HT-29 (cell line): ENCODE measurements around the gene KCNQ2. TPM values are rescaled to one million over a fixed set of nuclear protein-coding genes. Genes with fewer than 3 reads are reported as not detected.
A peak's percentile ranks its signal among the peaks of the same experiment; 100 is the strongest.

Source experiments
- DNase-seq: peaks from one replicate; pipeline ENCODE4 v3.0.0-alpha.2; 2015; ENCODE audit warnings: low spot score
- total RNA-seq: library from RNA; depleted of rRNA; stranded (reverse); fragments of >200 nt; shearing (Covaris generic); gene quantifications from 2 replicates; pipeline ENCODE4 v1.2.3, GENCODE V29; 2014

Gene KCNQ2
- total RNA-seq, 1 experiment from 2014 or later, result 0.08 TPM

DNA sequence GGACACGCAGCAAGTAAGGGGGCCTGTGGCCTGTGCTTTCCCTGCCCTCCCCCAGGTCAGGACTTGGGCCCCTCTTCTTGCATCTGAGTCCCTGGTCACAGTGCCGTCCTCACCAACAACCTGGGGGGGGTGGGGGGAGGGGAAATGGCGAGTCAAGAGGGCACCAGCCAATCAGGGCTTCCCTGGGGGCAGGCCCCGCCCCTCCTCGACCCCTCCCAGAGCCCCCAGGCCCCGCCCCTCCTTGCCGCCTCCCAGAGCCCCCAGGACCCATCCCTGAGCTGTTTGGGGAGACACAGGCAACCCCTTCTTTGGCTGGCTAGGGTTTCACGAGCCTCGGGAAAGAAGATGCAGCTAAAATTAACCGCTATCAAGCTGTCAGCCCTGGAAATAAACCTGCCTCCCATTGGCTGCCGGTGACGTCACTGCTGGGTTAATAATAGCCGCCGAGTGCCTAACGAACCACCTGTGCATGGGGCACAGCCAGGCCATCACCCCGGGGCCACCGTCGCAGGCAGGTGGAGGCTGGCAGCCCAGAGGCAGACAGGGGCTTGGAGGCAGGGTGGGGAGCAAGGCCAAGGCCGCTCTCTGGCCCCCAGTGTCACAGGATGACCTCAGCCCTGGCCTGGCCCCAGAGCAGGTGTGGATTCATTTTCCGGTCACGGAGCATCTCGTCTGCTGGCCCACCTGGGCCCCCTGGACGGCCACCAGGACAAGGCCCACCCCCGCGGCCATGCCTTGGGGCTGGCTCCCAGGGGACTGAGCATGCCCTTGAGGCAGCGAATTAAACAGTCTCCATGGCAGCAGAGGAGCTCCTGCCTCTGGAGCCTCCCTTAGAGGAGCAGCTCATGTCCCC lies 29.6 kb upstream of the KCNQ2 start:
- peak; percentile 58 for DNase-seq

DNA sequence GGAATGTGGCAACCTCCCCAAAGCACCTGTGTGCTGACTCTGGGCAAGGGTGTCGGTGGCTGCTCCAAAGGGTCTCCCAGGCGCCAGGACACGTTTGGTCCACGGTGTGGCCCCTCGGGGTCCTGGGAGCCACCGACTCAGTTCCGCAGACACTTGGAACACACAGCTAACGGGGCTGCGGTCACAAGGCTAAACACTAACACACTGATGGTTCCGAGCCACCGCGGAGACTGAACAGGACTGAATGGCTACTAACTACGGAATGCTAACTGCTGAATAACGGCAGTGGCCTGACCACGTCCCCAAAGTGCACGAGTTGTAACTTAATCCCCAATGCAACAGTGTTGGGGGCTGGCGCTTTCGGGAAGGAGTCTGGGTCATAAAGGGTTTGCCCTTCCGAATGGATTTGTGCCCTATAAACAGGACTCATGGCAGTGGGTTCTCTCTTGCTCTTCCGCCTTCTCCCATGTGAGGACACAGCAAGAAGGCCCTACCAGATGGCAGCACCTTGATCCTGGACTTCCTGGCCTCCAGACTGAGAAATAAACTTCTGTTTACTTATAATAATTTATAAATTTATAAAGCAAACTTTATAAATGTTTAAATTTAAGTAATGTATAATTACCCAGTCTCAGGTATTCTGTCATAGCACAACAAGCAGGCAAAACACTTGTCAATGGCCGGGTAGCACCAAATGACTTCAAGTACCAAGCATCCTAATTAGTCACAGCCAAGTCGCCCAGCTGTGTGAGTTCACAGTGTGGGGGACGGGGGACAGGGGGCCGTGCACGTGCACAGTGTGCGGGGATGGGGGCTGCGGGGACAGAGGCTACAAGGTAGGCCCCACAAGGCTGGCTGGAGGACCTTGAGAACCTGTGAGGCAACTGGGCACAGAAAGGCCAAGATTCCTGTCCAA lies 28.7 kb upstream of the KCNQ2 start:
- DNase-seq, result no peak

GRCh38 chr20:63500151-63500901 lies 27.9 kb upstream of the KCNQ2 start:
- no peak for DNase-seq

- DNase-seq, result no peak
Observed at GRCh38 chr20:63499338-63499969, 27.0 kb upstream of the KCNQ2 start.

DNA sequence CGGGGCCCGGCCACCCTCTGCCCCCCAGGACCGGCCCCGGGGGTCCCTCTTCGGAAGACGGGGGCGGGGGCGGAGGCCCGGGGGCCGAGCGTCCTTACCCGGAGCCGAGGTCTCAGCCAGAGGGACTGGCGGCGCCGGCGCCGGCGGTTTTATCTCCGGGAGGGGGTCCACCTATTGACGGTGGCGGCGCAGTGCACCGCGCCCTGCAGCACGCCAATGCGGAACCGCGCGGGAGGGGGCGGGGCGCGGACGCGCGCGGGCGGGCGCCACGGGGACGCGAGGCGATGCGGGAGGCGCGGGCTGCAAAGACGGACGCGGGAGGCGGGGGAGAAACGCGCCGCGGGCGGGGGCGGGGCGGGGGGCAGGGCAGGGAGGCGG lies 26.5 kb upstream of the KCNQ2 start, which contains the start of gene EEF1A2:
Gene EEF1A2 (minus strand): TSS at position 124 of the 378 bp plus-strand sequence. CDS start 1,320 bp downstream, outside the sequence.
- no peak for DNase-seq

DNA sequence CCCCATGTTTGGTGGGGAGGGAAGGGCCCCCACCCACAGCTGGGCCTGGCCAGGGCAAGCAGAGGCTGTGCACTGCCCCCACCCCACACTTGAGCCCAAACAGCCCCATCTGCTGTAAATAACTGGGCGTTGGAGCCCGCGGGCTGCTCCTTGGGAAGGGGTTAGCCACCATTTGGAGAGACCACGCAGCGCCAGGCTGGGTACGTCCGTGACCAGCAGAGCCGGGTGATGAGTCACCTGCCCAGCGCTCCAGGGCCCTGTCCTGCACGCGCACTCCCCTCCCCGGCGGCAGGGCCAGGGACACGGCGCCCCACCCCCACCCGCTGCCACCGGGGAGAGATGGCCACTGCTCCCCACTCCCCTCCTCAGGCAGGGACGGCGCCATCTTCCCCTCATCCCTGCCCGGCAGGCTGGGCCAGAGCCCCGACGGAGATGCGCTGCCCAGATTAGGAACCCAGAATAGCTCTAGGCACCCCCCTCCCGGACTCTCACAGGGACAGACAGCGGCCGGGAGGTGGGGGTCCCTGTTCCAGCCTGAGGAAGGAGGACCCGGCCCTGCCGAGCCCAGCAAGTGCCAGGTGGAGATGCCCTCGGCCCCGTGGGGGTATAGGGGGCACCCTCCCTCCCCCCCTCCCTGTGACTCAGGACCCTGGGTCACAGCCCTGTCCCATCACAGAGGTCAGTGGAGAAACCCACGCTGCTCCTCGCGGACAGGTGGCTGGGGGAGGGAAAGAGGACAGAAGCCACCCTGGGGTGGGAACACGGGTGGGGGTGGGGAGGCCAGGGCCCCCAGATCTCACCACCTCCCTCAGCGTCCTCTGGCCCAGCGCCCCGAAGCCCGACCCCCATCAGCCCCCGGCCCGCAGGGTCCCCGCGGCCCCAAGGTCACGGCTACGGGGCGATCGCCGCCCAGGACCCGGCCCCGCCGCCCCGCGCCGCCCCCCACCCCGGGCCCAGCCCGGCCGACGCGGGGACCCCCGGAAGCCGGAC lies 25.8 kb upstream of the KCNQ2 start:
- no peak for DNase-seq

DNA sequence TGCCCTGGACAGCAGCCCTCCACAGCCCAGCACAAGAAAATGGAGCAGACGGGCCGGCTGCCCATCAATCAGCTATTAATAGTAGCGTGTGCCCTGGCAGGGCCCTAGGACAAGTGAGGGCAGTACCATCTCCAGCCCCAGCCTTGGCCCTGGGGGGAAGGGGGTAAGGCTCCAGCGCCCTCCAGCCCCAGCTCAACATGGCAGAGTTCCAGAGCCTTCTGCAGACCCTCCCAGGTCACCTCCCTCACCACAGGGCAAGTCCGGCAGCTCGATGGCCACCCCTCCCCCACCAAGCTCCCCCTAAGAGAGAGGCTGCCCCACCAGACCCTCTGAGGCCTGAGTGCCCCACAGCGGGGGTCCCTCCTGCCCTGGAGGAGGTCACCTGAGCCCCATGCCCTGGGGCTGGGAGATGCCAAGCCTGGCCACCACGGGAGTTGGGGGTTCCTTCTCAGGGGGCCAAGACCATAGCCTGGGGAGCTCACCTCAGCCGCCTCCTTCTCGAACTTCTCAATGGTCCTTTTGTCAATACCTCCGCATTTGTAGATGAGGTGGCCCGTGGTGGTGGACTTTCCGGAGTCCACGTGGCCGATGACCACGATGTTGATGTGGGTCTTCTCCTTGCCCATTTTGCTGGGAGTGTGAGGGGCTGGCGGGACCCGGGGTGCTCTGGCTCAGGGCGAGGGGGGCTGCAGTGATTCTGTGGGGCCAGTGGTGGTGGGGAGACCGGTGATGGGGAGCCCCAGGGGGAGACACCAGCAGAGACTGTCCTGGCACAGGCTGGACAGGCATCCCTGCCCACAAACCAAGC lies 24.9 kb upstream of the KCNQ2 start:
- DNase-seq, result no peak

- DNase-seq, result no peak
Observed at GRCh38 chr20:63496596-63497120, 24.2 kb upstream of the KCNQ2 start.

DNA sequence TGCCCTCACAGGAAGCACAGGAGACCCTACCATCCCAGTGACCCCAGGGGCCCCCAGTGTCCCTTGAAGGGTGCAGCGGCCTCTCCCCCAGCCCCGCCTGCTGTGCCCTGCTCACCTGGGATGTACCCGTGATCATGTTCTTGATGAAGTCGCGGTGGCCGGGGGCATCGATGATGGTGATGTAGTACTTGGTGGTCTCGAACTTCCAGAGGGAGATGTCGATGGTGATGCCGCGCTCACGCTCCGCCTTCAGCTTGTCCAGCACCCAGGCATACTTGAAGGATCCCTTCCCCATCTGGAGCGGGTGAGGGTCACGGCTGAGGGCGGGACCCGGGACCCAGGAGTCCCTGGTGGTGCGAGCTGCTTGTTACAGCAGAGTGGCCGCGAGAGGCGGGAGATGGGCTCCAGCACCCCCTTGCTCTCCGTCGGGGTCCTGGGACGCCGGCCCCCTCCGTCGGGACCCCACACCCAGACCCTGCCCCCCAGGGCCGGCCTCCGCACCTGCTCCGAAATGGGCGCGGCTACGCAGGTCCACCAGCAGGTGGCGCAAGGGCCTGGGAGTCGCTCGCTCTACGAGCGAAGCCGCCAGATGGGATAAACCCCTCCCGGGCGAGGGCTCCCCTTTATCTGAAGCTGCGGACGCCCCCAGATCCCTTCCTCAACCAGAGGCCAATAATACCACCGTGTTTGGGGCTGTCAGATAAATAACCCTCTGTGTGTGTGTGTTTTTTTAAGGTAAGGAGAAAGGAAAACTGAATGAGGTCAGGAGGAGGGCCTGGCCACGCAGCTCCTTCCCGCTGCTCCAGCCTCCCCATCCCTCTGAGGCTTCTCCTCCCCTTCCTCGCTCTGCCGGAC lies 23.5 kb upstream of the KCNQ2 start:
- peak; percentile 83 for DNase-seq

DNA sequence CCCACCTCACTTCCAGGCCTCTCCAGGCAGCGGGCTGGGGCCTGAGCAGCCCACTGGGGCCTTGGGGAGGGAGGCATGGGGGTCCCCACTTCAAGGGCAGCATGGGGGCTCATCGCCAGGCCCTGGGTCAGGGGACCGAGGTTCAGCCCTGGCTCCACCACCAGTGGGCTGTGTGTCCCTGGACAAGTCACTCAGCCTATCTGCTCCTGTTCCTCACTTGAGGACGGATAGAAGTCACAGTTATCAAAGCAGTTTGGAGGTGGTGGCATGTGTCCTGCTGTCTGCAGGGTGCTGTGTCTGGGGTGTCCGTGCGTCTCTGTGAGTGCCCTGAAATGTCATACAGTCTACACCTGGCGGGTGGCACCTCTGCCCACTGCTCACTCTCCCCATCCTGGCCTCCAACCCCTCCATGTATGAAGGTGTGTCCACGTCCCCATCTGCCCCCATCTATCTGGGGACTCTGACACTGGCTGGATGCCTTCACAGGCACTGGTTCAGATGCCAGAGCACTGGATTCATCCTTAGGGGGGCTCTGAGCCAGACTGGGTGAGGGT lies 22.8 kb upstream of the KCNQ2 start:
- no peak for DNase-seq

DNA sequence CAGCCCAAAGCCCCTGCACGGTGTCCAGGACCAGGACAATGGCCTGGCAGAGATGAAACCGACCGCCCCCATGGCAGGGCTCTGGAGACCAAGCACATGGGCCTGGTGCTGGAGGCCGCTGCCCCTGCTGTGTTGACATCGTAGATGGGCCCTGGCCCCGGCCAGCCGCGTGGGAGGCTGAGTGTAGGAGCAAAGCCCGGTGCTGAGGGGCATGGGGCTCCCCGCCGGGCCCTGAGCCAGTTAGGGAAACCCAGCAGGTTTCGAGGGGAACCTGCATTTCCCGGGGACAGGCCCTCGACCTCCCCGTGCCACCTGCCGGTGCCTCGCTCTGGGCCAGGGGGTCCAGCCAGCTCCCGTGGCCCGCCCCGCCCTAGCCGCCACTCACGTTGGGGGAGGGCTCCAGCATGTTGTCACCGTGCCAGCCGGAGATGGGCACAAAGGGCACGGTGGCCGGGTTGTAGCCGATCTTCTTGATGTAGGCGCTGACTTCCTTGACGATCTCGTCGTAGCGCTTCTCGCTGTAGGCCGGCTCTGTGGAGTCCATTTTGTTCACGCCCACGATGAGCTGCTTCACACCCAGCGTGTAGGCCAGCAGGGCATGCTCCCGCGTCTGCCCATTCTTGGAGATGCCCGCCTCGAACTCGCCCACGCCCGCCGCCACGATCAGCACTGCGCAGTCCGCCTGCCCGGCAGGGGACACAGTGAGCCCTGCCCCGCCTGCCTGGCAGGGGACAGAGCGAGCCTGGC lies 22.1 kb upstream of the KCNQ2 start:
- DNase-seq, result no peak

DNA sequence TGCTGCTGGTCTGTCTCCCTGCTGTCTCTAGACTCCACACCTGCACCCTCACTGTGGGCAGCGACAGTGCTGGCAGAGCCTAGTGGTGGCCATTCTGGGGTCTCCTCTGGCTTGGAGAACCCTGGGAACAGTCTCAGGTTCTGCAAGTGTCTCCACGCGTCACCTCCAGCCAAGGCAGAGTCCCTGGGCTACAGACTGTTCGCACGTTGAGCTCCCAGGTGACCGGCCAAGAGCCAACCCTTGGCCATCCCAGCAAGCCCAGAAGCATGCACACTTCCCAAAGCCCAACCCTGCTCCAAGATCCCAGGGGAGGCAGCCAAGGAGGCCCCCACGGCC lies 21.6 kb upstream of the KCNQ2 start:
- DNase-seq, result no peak

- no peak for DNase-seq
Observed at GRCh38 chr20:63493563-63494020, 21.1 kb upstream of the KCNQ2 start.

DNA sequence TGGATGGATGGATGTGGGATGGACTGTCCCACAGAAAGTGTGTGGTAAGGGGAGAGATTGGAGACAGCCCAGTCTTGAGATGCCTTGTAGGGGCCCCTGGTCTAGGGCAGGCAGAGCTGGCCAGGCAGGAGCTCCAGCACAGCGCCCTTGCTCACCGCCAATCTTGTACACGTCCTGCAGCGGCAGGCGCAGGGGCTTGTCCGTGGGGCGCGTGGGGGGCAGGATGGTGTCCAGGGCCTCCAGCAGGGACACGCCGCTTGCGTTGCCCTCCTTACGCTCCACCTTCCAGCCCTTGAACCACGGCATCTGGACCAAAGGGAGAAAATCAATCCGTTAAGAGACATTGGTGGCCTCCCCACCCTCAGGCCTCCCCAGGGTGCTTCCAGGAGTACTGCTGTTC lies 20.5 kb upstream of the KCNQ2 start:
- no peak for DNase-seq

- DNase-seq, result no peak
Observed at GRCh38 chr20:63492518-63492917, 20.1 kb upstream of the KCNQ2 start.

GRCh38 chr20:63491635-63492230 lies 19.3 kb upstream of the KCNQ2 start:
- no peak for DNase-seq
